Measurements from ENCODE around the gene RYR2.

RYR2 gene

DNA sequence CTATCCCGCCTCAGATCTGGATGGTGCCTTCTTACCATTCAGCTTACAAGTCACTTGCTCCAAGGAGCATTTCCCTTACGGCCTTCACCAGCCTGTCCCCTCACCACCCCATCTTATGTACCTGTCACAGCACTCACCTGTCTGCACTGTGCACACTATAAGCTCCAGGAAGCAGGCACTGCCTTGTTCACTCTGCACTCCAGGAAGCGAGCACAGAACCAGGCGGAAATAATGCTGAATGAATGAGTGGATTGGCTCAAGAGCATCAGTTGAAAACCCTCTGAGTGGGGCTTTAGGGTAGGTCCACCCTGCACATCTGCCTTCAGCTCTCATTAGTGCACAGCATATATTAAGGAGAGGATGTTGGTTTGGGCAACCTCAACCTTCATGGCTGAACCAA, 8.9 kb upstream of the RYR2 start:
- DNase-seq = no peak

DNA sequence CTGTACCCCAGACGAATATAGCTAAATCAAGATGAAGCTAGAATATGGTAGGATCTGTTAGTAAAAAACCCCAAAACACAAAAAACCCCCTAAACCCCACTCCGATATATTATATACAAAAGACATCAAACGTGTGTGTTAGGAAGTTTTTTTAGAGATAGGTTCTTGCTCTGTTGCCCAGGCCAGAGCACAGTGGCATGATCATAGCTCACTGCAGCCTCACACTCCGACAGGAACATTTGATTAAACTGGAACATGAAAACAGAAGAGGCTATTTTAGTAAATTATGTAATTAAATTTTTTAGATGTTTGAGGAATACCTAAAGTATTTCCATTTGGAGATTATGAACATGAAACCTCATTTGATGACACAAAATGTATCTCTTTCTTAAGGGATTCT, 8.2 kb upstream of the RYR2 start:
- no peak for DNase-seq

DNA sequence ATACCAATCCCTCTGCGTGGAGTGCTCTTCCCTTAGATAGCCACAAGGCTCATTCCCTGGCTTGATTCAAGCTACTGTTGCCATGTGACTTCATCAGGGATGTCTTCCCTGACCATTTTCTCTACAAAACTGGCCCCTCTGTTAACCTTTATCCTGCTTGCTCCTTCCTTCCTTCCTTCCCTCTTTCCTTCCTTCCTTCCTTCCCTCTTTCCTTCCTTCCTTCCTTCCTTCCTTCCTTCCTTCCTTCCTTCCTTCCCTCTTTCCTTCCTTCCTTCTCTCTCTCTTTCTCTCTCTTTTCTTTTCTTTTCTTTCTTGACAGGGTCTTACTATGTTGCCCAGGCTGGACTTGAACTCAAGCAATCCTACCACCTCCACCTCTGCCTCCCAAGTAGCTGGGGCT, 6.2 kb upstream of the RYR2 start:
- no peak for DNase-seq

DNA sequence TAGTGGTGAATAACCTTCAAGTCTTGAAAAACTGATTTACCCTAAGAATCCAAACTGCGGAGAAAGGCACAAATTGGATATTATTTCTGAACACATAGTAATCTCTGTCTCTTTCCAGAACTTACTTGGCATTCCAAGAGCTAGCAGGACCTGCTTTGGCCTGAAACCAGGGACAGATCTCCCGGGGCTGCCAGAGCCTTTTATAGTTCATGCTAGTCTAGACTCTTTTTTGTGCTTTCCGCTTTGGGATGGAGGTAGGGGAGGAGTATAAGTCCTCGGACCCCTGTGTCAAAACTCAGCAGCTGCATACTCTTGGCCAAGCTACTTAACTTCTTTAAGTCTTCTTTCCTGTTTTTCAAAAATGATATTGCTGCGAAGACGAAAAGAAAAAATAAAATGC, 3.8 kb upstream of the RYR2 start:
- no peak for DNase-seq

DNA sequence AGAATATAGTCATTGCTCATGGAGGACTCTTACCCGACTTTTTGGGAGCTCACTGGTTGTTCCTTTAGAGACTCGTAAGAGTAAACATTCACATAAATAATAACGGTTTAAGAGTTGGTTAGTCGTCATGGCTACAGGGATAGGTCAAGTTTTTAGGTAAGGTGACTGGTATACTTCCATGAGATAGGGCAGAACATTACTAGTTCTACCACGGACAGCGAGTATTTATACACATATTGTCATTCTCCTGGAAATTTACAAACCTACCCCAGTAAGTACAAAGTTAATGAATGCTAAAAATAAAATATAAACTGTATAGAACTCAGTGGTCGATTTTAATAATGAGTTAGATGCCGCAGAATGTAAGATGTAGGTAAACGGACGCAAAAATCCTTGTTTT, 1.2 kb upstream of the RYR2 start:
- DNase-seq = no peak

DNA sequence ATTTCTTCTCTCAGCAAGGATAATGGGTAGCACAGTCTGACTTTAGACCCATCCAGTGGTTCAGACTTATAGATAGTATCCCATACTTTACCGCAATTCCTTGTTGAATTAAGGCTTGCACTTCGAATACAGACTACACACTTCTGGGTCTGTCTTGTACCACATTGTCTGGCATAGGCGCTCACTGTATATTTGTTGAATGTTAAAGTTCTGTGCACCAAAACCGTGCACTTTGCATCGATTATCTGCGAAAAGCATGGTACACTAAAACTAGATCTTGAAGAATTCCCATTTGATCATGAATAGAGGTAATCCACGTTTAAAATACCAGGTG, 556 bp upstream of the RYR2 start:
- no peak for DNase-seq

DNA sequence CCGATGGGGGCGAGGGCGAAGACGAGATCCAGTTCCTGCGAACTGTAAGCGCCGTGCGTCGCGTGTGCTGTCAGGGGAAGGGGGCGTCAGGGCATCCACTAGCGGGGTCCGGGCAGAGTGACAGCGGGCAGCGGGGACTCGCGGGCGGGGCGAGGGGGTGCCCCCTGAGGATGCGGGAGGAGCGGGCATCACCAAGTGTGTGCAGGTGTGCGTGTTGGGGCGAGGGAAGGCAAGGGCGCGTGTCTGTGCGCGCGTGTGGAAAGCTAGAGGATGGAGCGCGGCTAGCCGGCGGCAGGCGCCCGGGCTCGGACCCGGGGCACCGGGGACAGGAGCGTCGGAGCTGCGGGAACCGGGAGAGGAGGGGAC, 525 bp downstream of the RYR2 start:
- DNase-seq = no peak

DNA sequence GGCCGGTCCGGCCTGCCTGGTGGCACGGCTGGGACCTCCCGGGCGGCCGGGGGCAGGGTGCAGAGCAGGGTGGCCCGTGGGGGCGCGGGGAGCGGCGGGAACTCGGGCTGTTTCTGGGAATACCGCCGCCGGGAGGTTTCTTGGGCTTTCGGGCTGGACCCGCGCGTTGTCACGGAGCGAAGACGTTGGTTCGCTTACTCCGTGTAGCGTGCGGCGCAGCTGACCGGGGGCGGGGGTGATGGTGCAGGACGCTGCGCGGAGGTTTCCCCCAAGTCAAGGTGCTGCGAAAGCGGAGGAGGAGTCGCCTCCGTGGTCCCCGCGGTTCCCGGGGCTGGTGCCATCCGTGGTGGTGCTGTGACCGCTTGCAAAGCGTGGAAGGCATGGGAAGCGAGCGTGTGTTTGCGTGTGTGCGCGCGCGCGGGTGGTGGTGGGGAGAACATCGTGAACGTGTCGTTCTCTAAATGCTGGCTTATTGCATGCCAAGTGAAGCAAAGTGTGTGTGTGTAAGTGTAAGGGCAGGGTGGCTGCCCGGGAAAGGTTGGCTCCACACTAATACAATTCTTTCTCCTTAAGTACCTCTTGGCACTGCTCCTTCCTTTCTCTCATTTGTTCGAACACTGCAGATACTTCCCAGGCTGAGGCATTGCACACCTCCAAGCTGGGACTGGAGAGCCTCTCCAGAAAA, 1.1 kb downstream of the RYR2 start:
- no peak for DNase-seq

DNA sequence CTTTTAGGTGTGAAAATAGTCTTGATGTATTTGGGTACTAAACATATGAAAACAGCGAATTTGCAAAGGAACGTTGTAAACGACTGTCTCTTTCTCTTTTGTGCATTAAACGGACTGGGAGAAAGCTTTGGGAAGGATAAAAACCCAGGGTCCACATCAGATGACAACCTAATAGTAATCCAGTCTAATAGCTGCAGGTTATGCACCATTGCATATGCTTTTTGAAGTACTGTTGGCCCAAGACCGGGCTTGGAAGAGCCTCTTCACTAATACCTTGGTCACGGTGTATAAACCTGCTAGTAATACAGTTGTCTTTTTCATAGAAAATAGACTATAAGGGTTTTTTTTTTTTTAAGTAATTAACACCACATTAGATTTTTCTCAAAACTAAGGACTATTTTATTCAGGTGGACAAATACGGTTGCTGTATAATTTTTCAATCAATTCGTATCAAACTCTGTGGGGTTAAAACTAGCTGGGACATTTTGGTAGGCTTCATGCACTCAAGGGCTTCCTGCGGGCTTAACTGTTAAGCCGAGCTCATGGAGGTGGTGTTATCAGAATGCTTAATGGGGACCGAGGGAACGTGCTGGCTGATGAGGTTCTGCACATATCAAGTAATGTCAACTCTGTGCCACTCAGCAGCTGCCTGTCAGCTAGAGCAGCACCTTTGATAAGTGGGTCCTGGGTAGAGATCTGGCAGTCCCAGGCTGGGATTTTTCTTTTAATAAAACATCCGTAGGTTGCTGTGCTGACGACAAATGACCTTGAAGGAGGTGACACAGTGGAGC, 2.1 kb downstream of the RYR2 start:
- no peak for DNase-seq

DNA sequence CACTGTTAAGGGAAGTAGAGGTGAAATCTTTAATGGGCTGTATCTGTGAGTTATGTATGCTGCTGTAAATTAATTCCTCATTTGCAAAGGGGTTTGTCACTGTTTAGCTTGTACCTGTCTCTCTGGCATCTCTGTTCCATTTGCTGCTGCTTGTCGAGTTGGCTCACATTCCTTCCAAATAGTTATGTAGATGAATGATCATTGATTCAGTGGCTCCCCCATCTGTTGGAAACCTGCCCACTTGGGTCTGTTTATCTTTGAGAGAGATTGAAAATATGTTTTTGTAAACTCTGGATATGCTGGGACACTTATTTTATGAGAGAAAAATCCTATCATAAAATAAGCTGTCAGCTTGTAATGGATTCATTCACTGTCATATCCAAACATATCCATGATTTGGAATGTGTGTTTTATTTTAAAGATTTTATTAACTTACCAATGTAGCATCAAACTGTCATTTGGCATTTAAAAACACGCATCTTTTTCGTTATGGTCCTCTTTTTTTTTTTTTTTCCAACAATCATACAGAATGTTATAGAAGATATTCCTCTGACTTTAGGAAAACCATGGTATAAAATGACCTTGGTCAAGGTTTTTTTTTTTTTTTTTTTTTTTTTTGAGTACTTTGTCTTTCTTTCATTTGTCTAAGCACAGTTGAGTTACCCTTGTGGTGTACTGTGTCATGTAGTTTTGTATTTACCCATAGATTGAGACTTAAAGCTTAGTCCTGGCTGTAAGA, 3.5 kb downstream of the RYR2 start:
- no peak for DNase-seq

DNA sequence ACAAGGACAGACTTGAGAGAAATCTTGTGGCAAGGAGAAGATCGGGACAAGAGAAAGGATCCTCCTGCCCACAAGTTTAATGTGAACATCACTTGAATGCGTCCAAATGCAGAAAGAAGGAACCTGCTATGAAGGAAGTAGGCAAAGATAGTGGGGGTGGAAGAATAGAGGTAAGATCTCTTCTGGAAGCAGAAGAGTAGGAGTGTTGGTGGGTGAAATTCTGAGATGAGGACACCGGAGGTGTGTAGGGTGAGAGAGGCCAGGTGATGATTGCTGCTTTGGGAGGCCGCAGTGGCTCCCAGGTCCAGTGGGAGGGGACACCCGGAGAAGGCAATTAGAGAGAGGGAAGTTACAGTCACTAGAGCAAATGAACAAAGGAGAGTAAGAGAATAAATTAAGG, 6.8 kb downstream of the RYR2 start:
- no peak for DNase-seq

DNA sequence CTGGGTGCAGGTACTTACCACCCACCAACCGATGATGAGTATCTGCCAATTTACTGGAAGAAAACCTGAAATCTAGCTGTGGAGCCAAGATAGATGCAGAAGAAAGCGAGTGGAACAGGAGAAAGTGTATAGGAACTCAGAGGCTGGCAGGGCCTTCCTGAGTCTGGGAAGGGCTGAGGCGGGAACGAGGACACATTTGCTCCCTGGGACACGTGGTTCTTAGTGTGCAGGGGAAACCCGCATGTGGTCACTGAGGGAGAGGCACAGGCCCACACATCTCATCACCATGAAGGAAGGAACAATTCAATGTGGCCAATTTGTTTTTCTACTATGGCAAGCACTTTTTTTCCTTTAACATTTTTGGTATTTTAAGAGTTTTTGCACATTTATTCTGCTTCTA, 8.2 kb downstream of the RYR2 start:
- DNase-seq = no peak

DNA sequence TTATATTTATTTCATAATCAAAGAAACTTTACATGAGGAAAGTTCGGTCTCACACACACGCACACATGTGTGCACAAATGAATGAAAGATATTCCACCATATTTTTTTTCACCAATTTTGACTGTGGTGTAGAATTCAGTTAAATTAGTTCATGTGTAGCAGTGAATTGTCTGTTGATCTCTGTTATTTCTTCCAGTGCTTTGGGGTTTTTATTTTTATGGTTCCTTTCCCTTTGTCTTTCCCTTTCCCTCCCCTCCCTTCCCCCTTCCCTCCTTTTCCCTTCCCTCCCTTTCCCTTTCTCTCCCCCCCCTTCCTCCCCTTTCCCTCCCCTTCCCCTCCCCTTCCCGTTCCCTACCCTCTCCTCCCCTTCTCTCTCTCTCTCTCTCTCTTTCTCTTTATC, 8.9 kb downstream of the RYR2 start:
- DNase-seq = no peak

DNA sequence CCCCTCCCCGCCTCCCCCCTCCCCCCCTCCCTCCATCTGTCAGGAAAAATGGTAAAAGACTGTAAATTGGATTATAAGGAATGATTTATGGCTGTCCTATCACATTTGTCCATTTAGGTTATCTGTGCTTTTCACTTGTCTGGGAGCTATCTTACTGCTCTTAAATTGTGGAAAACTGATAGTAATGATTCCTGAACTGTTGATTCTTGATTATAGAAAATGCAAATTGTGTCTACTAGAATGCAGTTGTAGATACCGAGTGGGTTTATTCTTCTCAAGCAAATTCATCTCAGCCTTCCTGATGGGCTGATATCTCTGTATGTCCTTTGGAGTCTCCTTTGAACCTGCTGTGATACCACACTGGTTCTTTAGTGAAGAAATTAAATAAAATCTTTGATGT, 12.3 kb downstream of the RYR2 start:
- no peak for DNase-seq

DNA sequence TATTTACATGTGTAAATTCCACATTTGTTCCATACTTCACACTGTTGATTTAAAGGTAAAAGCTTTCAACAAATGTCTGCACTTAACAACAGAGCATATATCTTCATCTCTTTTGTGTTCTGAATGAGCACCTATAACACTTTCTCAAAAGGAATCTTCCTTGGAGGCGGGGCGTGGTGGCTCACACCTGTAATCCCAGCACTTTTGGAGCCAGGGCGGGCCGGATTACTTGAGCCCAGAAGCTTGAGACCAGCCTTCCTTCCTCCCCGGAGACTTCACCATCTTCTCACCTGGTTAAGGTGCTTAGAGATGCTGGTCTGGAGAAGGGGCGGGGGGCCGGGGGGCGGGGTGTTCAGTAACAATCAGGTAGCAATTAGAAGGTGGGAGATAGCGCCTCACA, 16.5 kb downstream of the RYR2 start:
- DNase-seq = no peak

DNA sequence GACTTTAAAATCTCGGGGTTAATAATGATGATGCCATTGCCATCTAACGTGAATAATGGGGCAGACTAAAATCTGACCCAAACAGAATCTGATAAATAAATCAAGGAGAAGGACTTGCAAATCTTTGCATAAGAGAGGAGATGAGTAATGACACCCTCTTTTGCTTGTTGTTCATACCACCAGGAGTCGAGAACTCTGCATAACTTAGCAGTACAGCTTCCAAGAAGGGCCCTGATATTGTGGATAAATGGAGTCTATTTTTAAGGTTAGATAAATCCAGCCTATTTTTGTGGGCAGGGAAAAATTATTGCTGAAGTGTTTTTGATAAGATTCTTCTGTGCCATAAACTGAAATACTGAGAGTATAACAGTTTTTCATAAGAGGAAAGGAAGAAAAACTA, 17.3 kb downstream of the RYR2 start:
- DNase-seq = no peak

DNA sequence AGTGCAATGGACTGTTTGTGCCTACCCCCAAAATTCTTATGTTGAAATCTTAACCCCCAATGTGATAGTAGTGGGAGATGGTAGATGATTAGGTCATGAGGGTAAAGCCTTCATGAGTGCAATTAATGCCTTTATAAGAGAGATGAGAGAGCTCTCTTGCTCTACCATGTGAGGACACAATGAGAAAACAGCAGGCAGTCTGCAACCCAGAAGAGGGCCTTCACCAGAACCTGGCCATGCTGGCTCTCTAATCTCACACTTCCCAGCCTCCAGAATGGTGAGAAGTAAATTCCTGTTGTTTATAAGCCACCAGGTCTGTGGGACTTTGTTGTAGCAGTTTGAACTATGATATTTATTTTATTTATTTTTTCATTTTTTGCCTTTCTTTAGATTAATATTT, 21.0 kb downstream of the RYR2 start:
- no peak for DNase-seq

DNA sequence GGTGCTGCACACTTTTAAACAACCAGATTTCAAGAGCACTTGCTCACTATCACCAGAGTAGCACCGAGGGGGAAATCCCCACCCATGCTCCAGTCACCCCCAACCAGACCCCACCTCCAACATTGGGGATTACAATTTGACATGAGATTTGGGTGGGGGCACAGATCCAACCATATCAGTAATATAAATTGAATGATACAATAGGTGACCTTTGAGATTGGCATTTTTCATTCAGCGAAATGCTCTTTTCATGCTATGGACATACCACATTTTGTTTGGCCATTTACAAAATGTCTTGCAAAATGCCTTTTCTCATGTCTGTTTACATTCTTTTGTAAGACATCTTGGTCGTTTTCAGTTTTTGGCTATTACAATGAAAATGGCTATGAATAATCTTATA, 23.9 kb downstream of the RYR2 start:
- DNase-seq = no peak

DNA sequence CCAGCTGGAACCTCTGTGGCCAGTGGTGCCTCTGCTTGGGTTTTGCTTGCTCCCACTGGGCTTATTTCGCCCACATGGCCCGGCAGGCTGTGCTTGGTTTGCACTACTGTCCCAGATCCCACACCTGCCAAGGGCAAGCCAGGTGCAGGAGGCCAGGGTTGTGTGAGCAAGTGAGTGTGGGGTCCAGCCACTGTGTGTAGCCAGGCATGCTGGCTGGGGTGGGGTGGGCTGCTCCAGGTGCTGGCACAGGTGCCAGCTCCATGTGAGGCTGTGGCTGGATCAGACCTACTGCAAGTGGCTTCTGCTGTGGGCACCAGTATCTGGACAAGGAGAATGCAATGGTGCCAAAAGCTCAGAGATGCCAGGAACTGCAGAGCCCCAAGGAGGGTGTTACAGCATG, 28.5 kb downstream of the RYR2 start:
- no peak for DNase-seq

DNA sequence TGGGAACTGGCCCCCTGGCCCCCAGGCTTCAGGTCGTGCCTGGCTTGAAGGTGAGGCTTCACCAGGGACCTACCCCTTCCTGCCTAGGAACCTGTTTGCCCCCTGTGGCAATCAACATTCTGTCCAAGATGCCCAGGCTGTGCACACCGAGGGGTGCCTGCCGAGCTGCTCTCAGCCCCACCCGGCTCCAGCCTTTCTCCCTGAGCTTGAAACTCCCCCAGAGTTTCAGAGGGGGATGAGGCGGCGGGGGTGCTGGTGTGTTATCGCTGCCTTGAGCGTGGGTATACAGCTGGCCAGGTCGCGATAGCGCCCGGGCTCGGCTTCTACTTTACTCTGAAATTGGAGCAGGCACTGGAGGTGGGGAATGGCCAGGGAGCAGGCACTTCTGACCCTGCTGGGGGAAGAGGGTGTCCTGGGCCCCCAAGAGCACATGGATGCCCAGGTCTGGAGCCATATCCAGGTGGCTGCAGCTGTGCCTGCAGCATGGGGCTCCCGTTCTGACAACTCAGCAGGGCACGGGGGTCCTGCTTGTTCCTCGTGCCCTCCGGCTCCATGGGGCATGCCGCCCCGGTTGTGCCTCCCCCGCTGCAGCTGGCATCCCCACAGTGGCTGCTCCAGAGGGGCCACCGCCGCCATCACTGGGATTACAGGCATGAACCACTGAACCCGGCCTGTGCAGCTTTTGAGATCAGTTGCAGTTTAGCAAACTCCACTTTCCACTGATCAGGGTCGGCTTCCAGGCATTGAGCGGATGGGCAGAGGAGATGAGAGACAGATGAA, 29.8 kb downstream of the RYR2 start:
- no peak for DNase-seq

DNA sequence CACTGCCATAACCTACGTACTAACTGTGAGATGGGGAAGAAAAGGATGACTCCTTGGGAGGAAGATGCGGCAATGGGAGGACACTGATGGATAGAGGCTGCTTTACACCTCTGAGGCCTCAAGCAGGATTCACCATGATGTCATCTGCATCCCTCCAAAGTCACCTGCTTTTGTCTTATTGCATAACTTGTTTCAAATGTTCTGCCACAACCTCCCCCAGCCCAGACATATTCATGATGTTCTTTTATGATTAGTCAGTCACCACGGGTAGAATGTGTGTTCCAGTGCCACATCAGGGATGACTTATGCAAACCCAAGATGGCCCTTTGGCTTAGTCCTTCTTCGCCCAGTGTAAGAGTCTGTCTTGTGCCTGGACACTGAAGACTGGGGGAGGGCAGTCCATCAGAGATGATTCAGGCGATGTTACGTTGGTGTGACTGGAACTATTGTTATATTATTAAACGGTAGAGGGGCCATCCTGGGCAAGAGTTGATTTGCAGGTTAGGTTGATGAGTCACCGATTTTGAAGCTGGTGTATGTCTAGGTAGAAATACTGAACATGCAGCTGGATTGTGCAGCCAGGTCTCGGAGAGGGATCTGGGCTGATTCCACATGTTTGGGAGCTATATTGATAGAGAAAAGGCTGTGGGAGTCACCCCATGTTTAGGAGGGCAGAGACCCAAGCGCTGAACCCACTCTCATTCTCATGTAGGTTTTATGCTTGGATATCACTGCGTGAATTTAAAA, 32.6 kb downstream of the RYR2 start:
- no peak for DNase-seq

DNA sequence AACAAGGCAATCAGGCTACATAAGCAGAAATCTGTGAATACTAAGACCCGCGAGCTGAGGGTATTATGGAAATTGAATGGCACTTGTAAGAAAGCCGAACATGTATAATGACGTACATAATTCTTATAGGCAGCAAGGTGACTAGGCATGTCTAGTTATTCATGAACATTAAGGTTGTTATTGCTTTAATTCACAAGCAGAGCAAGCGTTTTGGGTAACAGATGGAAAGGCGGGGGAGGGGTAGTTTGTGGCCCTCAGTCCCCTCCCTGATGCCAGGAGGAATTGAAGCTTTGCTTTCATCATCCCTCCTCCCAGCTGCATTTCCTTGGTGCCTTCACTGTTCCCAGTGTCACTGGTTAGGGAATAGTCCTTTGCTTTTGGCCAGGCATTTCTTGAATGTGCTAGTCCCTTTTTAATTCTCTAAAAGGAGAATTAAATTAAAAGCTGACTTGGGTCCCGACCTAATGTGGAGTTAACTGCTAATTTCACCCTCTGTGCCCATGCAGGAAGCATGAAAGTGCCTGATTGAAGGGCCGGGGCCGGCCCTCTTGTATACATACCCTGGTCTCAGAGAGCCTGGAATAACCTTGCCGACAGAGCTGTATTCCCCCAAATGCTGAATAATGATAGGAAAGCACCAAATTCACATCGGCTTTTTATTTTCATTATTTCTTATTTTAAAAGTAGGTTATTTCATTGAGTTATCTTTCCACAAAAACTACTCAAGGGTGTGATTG, 42.5 kb downstream of the RYR2 start:
- DNase-seq = no peak
